ENCODE measurements around the gene COL21A1.

Gene COL21A1

DNA sequence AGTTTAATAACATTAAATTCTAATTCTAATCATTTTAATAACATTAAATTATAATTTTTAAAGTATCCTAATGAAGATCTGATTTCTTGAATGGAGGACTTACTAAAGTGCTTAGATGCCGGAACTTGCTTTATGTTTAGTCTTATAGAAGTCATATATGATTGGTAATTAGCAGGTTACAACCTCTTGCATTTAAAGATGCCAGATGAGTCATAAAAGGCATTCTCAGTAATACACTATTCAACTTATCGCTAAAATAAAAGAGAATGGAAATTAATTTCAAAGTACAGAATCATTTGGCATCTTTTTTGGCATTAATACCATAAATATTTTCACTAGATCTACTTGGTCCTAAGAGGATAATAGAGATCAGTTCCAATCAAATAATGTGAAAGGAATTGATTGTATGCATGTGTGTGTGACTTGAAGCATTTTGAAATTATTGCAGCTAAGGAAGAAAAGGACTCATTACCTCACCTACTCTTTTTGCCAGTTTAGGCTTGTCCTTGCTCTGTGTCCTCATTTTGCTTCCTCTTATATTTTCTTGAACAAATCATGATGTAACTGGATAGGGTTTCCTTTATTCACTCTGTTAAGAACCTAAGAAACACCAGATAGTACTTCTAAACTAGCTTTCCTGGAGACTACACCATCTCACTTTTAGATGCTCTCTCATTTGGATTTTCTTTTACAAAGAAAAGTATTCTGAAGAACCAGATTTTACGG is 2.7 kb downstream of the COL21A1 start:
- no peak for DNase-seq

DNA sequence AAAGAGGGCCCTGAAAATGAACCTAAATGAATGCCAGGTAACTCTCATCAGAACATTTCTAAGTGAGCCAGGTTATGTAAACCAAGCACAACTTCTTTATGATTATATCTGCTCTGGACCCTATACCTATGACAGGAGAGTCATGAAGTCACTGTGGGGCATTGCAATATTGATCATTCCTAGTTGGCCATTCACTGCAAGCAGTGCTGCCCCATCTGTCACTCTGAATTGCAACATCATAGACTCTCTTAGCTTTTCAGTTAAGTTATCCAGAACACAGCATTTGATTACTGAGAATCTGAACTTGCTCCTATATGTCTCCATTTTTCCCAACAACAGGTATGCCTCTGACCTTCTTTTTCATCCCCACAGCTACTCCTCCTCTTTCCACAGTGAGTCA is 3.3 kb downstream of the COL21A1 start:
- no peak for DNase-seq

DNA sequence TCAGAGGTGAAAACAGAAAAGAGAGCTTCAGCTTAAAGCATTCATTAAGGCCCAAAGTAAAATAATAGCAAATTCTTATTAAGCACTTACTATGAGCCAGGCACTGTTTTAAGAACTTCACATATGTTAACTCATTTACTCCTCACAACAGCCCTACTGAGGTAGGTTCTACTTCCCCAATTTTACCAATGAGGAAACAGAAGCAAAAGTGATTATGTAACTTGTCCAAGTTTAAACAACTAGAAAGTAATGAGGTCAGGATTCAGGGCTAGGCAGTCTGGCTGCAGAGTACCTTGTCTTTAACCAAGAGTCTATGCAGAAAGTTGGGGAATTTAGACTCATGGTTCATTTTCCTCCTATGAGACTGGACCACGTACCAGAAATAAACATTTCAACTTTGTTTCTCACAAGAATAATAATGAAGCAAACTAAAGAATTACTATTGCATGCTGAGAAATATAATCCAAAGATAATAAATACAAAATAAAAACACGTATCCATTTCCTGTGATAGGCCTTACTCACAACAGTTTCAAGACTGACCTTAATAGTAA is 3.8 kb downstream of the COL21A1 start:
- DNase-seq: no peak

DNA sequence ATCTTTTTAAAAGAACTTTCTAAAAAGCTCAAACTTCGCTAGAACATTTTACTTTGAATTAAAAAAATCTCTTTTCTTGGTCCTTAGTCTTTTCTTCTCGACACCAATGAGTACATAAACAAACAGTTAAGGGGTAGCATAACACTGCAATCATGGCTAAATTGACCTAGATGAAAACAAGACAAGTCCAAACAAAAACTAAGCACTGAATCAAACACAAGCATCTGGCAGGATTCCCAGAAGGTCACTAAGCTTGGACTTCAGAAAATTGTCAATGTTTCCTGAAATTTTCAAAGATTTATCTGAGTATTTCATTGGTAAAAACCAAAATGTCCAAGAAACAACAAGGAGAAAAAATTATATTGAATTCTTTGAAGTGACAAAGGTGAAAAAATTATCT is 5.0 kb downstream of the COL21A1 start:
- no peak for DNase-seq

DNA sequence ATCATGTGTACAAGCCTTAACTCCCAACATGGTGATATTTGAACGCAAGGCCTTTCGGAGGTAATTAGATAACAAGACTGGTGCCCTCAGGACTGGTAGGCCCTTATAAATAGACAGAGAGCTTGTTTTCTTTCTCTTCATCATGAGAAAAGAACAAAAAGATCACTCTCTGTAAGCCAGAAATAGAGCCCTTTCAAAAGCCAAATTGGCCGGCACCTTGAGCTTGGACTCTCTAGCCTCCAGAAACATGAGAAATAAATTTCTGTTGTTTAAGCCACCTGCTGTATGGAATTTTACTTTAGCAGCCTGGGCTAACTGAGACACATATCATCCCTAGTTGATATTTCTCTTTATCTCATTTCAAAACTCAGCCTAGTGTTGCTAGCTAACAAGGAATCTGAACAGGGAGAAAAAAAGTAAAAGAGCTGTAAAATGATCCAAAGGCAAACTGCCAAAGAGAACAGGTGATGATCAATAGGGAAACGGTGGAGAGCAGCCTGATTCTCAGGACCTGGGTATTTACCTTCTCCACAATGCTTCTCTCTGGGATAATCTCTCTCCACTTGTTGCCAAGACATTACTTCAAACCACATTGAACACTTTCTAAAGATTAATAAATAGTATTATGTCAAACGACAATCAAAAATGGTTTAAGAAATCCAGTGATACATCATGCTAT is 6.1 kb downstream of the COL21A1 start:
- DNase-seq: no peak

DNA sequence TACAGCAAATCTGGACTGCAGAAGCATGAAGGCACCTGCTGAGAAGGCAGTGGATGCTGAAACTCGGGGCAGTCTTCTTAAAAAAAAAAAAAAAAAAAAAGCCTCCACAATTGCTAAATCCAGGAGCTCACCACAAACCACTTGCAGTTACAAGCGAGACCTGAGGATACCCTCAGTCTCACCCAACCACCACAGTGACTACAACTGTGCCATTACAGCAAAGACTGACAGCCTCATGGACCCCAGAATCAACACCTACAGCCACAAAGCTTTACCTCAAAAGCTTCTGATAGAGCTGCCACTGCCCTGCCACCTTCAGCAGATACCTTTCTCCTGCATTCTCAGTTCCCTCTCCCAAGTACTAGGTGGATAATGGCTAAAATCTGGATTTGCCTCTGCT is 9.0 kb downstream of the COL21A1 start:
- no peak for DNase-seq

DNA sequence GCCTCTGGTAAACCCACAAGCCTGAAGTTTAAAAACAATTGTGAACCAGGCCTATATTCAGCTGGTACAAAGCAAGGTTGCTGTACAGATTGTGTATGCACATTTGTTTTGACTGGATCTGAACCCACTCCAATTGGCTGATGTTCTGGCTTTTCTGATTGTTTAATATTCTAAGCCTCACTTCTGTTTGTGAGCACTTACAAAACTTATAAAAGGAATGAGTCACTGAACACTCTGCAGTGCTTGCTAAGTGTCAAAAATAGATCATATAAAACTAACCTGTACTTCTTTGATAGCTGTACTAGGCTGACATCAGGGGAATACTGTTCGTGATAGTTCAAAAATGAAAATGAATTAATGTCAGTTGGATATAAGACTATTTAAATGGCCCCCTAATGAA is 12.1 kb downstream of the COL21A1 start:
- DNase-seq: no peak

DNA sequence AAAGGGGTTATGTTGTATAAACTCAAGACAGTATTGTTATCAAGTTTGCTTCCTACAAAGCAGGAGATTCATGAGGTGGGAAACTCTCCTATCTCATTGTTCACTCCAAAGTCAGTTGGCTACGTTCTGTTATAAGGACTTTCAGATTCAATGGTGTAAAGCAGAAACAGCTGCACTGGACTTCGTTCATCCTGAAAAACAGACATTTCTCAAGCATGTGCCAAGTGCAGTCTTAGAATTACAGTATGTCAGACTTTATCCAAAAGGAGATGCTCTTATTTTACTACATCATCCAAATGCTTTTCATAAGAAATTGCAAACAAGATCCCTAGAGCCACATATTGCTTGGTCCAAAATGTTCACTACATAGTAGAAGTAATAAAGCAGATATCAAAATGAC is 14.9 kb downstream of the COL21A1 start:
- no peak for DNase-seq

DNA sequence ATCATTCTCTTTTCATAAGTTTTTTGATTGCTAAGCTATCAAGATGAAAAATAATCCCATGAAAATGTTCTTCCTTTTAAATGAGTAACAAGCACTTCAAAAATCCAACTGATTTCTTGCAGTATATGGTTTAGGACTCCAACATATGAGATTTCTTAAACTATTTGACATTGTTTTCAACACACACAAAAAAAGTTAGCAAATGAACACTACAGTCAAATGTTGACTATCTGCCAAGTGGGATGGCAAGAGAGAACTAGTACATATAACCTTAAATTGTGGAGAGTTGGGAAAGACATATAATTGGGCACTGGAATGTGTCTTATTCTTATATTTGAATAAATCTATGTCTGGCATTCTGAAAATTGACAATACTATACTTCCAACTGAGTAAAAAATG is 15.6 kb downstream of the COL21A1 start:
- no peak for DNase-seq

DNA sequence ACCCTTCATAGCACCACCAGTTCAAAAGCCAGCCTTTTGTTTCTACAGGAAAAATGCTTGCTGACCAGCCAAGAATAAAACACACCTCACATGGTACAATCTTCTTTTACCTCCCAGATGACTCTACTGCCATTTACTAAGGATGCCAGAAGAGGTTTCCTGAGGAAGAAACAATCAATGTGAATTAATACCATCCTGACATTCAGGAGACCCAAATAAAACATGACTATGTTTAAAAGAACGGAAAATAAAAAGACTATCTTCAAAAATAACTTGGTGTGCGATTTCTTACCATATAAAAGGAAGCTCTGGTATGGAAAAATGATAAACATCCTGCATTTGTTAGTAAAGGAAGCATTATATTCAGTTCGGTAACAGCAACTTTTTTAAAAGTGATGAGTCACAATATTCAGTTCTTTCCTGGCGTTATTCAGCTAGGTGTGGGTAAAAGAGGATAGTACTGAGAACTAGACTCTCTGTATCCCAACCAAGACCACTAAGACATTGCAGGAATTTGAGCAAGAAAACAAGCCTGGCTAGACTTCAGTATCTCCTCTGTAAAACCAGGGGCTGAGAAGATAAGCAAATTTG is 16.3 kb downstream of the COL21A1 start:
- DNase-seq: no peak

DNA sequence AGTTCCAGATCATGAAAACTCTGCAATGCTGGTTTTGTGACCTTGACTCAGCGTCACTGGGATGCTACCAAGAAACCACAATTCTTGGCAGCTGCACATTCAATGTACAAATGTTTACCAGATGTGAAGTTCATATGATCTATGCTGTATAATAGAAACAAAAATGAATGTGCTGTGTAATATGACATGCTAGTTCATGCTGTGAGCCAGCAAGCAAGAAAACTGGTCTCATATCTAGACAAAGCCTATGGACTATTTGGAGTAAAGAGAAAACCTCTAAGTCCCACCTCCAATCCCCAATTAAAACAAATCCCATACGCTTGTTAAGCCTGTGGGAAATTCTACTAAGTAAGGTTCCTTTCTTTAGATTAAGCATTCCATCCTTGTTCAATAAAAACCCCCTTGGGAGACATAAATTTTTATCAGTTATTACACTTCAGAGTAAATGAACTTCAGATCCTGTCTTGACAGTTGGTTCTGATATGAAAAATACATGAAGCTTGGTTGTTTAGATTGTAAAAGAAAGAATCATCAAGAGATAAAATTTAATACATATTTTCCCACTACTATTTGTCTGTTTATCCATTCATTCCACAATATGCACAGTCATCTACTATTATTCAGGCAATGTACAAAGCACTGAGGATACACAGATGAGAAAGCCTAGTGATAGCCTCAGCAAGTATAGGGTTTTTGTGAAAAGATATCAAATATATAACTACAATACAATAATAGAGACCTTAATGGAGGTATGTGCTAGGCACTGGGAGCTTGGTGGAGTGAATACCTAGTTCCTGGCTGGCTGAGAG is 20.1 kb downstream of the COL21A1 start:
- DNase-seq: no peak

DNA sequence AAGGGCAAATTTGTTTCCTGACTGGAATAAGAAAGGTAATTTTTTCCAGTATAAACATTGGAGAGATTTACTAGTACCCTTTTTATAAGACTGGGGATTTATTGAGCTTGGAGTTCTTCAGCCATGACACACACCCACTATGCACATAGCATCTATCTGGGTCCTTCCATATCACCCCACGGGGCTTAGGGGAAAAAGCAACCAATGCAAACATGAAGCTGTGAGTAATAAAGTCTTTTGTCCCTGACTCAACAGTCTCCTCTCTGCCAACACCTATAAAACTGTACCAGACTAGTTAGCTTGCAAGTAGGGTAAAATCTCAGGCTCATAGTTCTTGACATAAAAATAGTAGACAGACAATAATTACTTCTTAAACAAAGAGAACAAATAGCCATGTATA is 23.4 kb downstream of the COL21A1 start:
- no peak for DNase-seq

DNA sequence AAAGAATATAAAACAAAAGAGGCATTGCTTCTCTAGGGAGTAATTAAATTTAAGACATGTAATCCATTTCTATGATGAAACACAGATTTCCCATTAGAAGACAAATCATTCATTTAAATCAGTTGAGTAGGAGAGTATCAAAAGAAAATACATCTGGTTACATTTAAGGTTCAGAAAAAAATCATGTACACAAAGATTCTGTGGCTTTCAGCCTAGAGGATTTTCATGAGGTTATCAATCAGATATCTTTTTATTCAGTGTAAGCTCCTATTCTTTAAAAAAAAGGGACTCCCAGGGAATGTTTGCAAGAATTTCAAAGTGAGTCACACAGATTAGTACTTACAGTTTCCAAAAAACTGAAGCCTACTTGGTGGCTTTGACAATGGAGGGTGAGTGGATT is 24.9 kb downstream of the COL21A1 start:
- DNase-seq: no peak

DNA sequence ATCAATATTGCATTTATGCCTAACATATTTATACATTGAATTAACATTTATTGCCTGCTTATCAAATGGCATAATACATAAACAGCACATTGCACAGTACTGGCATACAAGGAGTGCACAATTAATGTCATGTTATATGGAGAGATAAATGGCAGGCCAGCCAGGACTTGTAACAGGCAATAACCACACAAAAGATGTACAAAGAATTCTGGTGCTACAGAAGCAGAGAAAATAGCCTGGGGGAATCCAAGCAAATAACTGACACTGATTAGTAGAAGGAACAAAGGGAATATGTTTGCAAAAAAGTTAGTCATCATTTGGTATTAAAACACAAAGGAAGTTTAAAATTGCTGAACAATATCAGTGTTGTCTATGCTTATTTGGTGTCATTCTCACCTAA is 27.3 kb downstream of the COL21A1 start:
- no peak for DNase-seq

DNA sequence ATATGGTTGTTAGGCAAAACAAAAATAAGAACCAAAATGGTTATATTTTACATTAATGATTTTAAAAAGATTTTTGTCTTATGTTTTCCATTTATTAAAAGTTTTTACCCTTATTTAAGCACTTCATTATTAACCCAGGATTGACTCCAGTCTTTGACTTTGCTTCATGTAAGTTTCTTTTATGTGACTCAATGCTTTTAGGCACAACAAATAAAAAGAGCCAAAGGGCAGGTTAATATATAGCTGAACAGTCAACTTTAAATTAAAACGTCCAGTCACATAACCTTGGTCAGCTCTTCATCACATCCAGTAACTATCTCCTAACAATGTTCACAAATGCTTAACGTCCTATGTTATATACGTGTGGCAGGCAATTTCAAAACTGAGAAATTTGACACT is 32.7 kb downstream of the COL21A1 start:
- DNase-seq: no peak

DNA sequence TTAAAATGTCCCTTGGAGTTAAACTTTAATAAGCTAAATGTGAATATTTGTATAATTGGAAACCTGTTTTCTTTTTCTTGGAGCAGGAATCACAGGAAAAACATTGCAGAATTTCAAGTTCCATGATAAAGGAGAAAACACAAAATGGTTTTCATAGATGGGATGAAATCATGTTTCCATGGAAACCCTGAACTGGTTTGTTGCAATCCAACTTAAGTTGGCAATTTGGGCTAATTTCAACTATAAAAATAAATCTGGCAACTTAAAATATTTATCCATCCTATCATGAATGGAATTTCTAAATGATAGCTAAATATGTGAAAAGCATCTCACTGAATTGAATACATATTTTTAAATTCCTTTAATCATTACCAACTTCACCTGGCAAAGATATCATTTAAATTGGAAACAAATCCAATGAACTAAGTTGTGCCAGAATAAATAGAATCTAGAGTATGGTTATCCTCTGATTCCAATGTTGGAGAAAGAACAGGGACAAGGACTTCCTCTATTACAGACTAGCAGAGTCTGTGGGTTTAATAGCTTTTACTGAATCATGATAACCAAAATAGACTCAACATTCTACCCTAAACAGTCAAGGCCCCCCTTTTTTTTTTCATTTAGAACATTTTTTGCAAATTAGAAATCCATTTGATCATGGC is 33.2 kb downstream of the COL21A1 start:
- DNase-seq: no peak

DNA sequence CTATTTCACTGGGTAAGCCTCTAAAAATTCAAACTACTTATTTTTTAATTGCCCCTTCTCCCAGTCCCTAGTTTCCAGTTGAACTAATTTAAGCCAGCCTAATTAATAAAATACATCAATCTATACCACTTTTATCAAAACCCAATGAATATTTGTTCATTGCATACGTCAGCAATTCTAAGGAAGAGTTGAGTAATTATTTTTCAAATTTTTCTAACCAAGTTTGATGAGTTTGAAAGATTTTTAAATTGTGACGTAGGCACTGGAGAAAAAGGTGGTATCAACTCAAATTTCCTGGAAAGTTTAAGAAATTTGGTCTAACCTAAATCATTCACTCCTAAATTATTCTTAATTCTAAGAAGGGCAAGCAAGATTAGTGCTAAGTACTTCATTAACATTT is 35.7 kb downstream of the COL21A1 start:
- no peak for DNase-seq

DNA sequence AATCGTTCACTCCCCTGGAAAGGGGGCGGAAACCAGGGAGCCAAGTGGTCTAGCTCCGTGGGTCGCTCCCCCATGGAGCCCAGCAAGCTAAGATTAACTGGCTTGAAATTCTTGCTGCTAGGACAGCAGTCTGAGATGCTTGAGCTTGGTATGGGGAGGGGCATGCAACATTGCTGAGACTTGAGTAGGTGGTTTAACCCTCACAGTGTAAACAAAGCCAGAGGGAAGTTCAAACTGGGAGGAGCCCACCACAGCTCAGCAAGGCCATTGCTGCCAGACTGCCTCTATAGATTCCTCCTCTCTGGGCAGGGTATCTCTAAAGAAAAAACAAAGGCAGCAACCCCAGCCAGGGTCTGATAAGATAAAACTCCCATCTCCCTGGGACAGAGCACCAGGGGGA is 43.2 kb downstream of the COL21A1 start:
- no peak for DNase-seq

DNA sequence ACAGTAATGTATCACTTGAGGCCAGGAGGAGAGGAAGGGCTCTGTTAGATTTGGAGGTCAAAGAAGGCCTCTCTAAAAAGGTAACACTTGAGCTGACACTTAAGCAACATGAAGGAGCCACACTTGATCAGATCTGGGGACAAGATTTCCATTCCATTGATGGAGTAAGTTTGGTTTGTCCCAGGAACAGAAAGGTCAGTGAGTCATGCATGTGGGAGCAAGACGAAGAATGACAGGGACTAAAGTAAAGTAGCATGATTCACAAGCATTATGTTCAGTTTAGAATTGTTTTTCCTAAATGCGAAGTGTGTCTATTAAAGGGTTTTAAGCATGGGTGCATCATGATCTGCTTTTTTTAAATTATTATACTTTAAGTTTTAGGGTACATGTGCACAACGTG is 47.4 kb downstream of the COL21A1 start:
- no peak for DNase-seq

DNA sequence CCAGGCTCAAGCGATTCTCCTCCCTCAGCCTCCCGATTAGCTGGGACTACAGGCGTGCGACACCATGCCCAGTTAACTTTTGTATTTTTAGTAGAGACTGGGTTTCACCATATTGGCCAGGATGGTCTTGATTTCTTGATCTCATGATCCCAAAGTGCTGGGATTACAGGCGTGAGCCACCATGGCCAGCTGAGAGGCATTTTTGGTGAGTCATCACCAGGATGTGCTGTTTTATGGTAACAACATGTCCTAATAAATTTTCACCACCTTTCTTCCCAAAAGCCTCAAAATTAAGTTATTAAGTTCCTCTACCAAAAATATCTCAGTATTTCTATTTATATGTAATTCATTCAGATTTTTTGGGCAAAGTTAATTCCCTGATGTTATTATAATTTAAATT is 53.5 kb downstream of the COL21A1 start:
- DNase-seq: no peak

DNA sequence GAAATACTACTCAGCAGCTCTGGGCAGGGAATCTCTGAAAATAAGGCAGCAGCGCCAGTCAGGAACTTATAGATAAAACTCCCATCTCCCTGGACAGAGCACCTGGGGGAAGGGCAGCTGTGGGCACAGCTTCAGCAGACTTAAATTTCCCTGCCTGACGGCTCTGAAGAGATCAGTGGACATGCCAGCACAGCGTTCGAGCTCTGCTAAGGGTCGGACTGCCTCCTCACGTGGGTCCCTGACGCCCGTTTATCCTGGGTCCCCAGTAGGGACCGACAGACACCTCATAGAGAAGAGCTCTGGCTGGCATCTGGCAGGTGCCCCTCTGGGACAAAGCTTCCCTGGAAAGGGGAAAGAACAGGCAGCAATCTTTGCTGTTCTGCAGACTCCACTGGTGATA is 59.0 kb downstream of the COL21A1 start:
- DNase-seq: no peak

DNA sequence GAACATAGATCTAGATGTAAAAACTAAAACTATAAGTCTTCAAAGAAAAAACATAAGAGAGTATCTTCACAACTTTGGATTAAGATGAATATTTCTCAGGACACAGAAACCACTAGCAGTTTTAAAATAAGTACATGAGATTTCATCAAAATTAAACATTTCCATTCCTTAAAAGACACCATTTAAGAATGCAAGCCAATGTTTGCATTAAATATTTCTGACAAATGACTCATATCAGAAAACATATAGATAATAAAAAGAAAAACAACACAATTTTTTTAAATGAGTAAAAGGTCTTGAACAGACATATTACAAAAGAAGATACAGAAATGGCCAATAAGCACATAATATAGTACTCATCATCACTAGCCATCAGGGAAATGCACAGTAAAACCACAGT is 59.7 kb downstream of the COL21A1 start:
- no peak for DNase-seq

DNA sequence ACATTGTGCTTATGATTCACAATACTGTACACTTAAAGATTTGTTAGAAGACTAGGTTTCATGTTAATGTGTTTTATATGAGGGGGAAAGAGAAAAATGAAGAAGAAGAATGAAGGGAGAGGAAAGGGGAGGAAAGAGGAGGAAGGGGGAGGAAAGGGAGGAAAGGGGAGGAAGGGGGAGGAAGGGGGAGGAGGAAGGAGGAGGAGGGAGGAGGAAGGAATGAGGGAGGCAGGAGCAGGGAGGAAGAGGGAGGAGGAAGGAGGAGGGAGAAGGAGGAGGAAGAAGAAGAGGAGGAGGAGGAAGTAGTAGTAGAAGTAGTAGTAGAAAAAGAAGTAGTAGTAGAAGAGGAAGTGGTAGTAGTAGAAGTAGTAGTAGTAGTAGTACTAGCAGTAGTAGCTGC is 70.6 kb downstream of the COL21A1 start:
- DNase-seq: no peak
